ENCODE results near the gene USH2A.

USH2A gene

GRCh38 chr1:216422821-216423520, at the start of gene USH2A:
TSS of gene USH2A (minus strand) at chr1:216423448. CDS start at chr1:216422336, 1,112 bp downstream.
- no peak for DNase-seq

- no peak for DNase-seq
Observed at GRCh38 chr1:216466162-216466801, 43.0 kb upstream of the USH2A start.

GRCh38 chr1:216464489-216464888, 41.2 kb upstream of the USH2A start:
- DNase-seq = no peak

- no peak for DNase-seq
Observed at GRCh38 chr1:216462066-216462775, 39.0 kb upstream of the USH2A start.

- no peak for DNase-seq
Observed at GRCh38 chr1:216461466-216461865, 38.2 kb upstream of the USH2A start.

- no peak for DNase-seq
Observed at GRCh38 chr1:216459651-216460207, 36.5 kb upstream of the USH2A start.

GRCh38 chr1:216458812-216459211, 35.6 kb upstream of the USH2A start:
- DNase-seq = no peak

GRCh38 chr1:216457356-216457755, 34.1 kb upstream of the USH2A start:
- no peak for DNase-seq

- peak; percentile 75 for DNase-seq
Observed at GRCh38 chr1:216456682-216457081, 33.4 kb upstream of the USH2A start.

- no peak for DNase-seq
Observed at GRCh38 chr1:216453777-216454176, 30.5 kb upstream of the USH2A start.

- no peak for DNase-seq
Observed at GRCh38 chr1:216450227-216450626, 27.0 kb upstream of the USH2A start.

- DNase-seq = no peak
Observed at GRCh38 chr1:216448011-216448510, 24.8 kb upstream of the USH2A start.

- DNase-seq = no peak
Observed at GRCh38 chr1:216437603-216438002, 14.4 kb upstream of the USH2A start.

- DNase-seq = no peak
Observed at GRCh38 chr1:216434232-216434631, 11.0 kb upstream of the USH2A start.

GRCh38 chr1:216433175-216433574, 9.9 kb upstream of the USH2A start:
- DNase-seq = no peak

GRCh38 chr1:216430744-216431143, 7.5 kb upstream of the USH2A start:
- DNase-seq = no peak

GRCh38 chr1:216425577-216425976, 2.3 kb upstream of the USH2A start:
- DNase-seq = no peak

GRCh38 chr1:216420746-216421145, 2.5 kb downstream of the USH2A start:
- DNase-seq = no peak

- DNase-seq = no peak
Observed at GRCh38 chr1:216420263-216420662, 3.0 kb downstream of the USH2A start.

GRCh38 chr1:216416488-216416887, 6.8 kb downstream of the USH2A start:
- DNase-seq = no peak

- no peak for DNase-seq
Observed at GRCh38 chr1:216410026-216410425, 13.2 kb downstream of the USH2A start.

GRCh38 chr1:216390956-216391355, 32.3 kb downstream of the USH2A start:
- DNase-seq = no peak

- no peak for DNase-seq
Observed at GRCh38 chr1:216389774-216390173, 33.5 kb downstream of the USH2A start.

GRCh38 chr1:216388558-216388957, 34.7 kb downstream of the USH2A start:
- DNase-seq = no peak

Measured in T1000 (cell line).